NCI-H2029 (cell line): ENCODE measurements around the gene ADGRB3.
"Not testable (repeated sequence)": the region's sequence is repeated elsewhere in the genome, so short reads cannot be mapped to it uniquely, and the experiment has no call there.

ENCODE experiments used
- DNase-seq: peaks from one replicate; lab custom pipeline; 2025; lab: John Stamatoyannopoulos, UW

ADGRB3 gene

DNA sequence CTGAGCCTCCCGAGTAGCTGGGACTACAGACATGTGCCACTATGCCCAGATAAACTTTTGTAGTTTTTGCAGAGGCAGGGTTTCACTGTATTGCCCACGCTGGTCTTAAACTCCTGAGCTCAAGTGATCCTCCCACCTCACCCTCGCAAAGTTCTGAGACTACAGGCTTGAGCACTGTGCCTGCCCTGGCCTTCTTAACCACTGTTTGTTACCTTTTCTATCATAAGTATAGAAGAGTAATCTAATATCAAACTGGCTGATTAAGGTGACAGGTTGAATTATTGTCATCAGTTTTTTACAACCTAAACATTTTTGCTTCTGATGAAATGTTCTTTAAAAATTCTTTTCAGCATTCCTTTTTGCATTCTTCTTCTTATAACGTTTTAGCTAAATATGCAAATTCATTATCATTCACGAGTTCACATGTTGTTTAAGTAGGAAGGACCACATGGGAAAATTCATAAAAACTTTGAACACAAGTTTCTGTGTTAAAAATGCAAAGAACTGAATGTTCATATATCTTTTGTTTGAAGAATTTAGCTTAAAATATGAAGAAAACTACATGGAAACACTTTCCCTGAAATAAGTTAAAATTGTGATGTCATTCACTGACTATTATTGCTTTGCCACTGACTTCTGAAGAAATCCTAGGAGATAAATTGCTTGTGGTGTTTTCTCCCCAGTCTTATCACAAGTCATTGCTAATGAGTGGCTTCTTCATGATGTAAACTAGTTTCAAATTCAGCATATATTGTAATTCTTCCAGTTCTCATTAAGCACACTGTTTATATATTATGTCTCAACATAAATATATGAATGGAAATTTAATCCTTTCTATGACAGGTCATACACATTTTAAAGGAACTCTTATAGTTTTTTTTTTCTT, 106.7 kb downstream of the ADGRB3 start:
- DNase-seq, result no peak

DNA sequence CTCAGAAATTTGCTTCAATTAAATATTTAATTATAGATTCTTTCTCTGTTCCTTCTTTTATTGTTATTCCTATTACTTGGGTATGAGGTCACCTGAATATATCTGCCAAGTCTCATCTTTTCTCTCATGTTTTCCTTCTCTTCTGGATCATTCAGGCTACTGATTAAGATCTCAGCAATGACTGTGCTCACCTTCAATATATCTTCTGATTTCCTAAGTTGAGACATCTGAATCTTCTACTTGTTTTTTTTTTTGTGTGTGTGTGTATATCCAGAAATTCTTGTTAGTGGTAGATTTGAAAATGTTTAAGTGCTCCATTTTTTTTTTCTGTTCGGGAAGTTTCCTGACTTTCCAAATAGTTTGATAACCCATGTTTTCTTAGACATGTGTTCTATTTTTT, 108.0 kb downstream of the ADGRB3 start:
- DNase-seq, result no peak

DNA sequence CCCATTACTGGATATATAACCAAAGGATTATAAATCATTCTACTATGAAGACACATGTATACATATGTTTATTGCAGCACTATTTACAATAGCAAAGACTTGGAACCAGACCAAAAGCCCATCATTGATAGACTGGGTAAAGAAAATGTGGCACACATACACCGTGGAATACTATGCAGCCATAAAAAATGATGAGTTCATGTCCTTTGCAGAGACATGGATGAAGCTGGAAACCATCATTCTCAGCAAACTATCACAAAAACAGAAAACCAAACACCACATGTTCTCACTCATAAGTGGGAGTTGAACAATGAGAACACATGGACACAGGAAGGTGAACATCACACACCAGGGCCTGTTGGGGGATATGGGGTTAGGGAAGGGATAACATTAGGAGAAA, 109.3 kb downstream of the ADGRB3 start:
- not testable (repeated sequence) for DNase-seq

DNA sequence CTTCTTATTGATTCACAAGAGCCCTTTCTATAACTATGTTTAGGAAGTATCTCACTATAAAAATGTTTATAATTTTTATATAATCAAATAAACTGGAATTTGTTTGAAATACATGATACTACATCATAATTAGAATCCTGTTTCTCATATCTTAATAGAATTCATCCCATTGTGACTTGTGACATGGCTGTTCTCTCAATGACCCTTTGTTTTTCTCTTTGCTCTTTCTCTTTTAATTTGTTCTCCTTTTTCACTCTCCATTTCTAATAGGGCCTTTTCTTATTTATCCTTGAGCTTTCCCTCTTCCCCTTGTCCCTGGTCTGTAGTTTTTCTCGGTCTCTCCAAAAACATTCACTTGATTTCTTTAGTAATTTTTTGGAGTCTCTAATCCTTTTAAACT, 111.3 kb downstream of the ADGRB3 start:
- no peak for DNase-seq

DNA sequence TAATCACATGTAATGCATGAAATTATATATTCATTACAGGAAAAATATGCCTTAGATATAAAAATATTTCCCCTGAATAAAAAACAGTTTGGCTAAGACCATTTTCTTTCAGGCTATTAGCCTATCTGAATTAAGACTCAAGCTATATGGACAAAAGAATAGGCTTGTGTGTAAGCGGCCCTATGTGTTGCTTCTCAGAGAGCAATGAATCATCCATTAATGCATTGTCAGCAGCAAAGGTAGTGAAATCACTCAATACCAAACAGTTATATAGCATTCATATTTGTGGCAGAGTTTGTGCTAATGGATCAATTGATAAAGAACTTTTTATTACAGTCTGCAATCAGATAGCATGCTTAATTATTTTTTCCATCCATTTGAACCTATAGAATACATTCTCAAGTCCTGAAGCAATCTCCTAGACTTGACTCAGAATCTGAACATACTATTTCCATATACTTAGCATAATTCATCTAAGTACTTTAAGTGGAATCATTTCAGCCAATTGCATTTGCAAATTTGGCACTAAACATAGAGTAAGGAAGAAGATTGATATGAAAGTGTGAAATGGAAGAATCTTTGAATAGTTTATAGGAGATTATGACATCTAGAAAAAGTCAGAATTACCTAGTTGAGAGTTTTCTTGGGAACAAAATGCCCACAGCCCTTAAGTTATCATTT, 112.2 kb downstream of the ADGRB3 start:
- DNase-seq, result no peak

DNA sequence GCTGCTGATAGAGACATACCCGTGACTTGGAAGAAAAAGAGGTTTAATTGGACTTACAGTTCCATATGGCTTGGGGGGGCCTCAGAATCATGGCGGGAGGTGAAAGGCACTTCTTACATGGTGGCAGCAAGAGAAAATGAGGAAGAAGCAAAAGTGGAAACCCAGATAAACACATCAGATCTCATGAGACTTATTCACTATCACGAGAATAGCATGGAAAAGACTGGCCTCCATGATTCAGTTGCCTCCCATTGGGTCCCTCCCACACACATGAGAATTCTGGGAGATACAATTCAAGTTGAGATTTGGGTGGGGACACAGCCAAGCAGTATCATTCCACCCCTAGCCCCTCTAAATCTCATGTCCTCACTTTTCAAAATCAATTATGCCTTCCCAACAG, 112.8 kb downstream of the ADGRB3 start:
- not testable (repeated sequence) for DNase-seq

DNA sequence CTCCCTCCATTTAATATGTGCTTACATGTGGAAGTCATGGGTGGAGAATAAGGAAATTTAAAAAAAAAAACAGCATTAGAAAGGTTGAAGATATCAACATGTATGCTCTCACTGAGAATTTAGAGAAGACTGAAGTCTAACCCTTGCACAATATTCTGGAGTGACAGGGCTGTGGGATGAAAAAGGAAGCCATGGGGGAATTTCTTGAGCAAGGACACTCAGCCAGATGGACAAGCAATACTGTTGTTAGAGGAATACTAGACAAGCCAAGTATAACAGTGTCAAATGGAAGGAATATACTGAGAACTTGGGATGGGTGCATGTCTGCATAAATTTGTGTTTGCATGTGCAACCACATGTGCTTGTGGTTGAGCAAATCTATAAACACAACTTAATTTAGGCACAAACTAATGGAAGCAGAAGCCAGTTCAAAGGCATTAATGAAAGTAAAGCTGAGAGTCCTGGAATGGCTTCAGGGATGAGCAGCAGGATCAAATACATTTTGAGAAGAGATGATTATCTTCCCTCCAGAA, 119.7 kb downstream of the ADGRB3 start:
- no peak for DNase-seq

DNA sequence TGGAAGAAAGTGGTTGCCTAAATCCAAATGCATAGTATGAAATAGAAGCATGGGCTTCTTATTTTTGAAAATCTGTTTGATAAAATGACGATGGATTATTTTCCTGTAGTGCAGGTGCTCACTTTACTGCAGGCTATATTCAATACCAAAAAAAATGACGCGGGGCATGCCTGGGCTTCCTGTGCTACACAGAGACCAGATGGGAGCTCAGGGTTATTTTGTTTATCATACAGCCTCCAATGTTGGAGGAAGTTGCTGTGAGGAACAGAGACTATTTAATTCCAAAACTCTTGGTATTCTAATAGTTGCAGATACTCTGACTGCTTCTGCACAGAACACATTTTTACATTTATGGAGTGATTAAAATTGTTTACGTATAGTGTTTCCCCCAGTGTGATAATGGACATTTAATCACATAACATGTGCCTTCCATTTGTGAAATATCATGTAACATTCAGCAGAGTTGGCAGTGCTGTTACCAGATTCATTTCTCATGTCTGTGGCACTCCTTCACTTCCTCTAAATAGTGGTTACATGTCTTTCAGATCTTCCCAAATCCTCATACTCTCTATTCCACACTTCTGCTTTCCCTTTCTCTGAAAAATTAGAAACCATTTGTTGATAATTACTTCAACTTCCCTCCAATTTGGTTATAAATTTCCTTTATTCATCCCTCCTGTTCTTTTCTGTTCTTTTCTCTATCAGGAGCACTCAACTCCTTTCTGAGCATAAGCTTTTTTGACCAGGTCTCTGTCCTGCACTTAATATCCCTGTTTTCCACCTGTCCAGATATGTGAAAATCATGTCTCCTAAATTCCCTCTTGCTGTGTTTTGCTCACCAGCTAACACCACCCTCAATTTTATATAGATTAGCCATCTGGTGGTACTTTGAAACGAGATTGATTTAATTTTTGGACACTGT, 121.6 kb downstream of the ADGRB3 start:
- no peak for DNase-seq

DNA sequence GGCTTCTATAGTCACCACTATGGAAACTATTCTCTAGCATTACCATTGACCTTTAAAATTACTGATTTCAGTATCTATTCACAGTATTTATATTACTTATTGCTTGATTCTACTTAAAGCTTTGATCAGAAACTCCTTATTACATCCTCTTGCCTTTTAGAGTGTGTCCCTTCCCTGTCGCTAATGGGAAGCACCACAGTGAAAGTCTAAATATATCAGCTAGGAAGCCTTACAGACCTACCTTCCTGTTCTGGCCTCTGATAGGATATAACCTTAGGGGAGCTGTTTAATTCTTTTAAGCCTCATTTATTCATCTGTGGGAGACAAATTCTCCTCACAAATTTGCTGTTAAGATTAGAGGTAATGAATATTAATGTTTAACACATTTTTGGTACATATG, 122.7 kb downstream of the ADGRB3 start:
- DNase-seq, result no peak

DNA sequence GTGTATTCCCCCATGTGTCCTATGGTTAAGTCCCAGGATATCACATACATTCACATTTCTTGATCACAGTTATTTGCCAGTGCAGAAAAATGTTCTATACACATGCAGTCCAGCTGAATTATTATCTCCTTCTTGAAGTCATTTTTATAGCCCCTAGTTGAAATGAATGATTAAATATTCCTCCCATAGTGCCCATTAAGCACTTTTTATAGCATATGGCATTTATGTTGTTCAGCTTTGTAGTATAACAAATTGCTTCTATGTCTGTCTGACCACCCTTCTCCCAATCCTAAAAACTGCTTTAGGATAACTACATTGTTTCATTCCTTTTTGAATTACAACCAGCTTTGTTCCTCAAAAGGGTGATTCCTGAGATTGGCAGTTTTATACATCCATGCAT, 123.5 kb downstream of the ADGRB3 start:
- DNase-seq, result no peak

DNA sequence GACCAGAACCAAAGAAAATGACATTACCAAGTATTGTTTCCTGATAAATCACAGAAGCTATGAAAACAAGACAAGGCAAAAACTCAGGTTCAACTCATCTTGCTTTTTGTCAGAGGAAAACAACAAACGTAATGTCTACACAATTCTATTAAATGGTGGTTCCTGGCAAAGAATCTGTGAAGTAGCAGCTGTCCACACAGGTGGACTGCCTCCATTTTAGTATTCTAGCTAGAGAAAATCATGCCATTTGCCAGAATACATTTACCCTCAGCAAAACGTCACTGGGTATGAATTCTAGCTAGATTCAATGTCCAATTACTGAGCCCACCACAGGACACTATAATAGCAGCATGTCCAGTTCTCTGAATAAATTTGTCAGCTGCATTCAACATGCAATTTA, 125.4 kb downstream of the ADGRB3 start:
- no peak for DNase-seq

DNA sequence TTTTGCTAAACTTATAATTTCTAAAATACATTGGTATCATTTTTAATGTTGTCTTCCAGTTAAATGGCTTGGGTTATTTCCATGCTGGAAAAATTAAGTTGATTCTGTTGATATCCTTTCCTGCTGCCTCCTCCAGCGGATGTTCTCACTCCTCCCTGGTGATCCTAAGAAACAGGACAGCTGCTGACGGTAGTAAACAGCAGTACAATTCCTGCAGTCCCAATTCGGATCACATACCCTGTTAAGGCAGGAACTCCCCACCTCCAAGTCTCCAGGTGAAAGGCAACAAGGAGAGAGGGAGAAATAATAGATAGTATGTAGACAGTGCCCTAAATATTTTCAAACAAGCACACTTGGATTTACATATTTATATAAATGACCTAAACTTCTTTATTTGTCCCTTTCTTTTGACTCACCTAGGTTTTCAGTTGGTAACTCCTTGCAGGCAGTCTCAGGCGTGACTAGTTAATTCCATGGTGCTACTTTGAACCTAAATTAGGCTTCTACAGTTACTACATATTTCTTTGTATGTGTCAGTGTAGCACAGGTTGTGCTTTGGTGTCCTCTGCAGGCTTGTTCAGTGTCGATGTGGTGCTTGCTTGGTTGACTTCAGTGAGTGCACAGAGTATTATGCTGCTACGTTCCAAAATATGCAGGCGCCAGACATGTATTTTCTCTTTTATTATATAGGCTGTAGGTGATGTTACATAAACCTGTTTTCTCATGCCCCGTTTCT, 126.0 kb downstream of the ADGRB3 start:
- peak; percentile 35 for DNase-seq

DNA sequence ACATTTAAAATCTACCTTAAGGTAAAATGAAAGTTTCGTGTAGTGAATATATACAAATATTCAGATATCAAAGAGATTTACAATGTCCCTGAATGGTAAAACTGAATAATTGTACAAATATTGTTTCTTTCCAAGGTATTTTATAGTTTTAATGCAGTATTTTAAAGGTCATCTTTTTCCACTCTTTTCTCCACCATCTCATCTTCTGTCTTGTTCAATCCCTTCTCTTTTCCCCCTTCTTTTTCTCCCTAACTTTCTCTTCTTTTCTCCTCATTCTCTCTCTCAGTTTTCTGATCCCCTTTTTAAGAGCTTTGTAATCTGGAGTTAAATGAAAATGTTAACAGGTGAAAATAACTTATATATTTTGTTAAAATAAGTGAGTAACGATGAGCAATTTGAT, 126.9 kb downstream of the ADGRB3 start:
- no peak for DNase-seq

DNA sequence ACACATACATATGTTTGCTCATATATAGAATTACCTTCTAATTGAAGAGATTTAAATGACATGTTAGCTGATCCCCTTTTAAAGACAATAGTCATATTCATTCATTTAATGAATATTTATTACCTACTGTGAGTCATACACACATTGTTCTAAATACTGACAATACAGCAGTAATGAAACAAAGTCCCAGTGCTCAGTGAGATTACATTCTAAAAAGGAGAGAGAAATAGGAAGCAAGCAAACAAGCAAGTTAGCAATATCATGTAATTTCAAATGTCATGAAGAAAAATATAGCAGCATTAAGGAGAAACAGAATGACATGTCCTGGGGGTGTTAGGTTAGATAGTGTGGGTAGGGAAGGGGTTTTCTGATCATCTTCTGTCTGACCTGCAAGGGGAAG, 136.3 kb downstream of the ADGRB3 start:
- no peak for DNase-seq

DNA sequence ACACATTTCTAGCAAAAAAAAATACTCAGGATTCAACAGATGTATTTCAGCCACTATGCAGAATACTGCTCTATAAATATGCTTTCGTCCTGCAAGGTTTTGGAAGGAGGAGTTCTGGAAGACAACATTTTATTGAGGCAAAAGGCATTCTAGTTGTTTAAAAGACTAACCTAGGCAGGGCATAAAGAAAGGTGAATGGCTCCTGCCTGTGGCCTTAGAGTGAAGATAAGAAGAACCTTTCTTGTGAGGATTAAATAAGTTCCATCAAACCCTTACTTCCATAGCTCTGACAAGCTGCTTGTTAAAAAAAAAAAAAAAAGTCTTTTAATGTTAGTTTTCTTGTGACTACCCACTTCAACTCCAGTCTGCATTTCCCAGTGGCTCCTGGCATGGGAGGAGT, 139.8 kb downstream of the ADGRB3 start:
- no peak for DNase-seq

DNA sequence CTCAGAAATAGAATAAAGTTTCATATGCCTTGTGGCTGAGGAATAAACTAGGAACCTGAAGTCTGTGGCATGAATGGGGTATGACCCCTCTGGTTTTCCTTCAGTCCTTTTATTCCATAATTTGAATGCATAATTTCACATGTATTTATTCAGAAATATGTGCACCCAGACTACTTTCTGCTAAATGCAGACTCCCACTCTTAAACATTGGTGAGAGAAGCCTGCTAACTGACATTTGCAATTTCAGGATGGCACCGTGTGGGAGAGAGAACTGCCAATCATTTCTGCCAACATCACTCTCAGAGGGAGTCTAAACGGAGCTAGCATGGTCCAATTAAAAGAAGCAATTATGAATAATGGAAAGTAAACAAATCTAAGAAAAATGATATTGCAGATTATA, 141.3 kb downstream of the ADGRB3 start:
- no peak for DNase-seq

DNA sequence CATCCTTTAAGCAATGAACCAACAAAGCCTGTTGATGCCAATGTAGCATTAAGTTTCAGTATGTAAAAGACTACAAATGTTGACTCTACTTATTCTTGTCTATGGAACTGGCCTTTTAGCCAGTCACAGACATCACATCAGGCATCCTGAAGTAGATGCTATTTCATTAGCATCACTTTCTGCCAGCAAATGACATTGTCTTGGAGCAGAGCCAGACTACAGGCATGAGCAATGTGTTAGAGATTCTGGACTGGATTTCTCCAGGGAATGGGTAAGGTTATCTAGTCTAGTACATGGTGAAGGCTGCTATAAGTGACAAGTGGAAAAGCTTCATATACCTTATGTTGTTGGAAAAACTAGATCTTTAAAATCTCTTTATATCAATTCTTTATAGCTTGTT, 142.9 kb downstream of the ADGRB3 start:
- peak; percentile 84 for DNase-seq

DNA sequence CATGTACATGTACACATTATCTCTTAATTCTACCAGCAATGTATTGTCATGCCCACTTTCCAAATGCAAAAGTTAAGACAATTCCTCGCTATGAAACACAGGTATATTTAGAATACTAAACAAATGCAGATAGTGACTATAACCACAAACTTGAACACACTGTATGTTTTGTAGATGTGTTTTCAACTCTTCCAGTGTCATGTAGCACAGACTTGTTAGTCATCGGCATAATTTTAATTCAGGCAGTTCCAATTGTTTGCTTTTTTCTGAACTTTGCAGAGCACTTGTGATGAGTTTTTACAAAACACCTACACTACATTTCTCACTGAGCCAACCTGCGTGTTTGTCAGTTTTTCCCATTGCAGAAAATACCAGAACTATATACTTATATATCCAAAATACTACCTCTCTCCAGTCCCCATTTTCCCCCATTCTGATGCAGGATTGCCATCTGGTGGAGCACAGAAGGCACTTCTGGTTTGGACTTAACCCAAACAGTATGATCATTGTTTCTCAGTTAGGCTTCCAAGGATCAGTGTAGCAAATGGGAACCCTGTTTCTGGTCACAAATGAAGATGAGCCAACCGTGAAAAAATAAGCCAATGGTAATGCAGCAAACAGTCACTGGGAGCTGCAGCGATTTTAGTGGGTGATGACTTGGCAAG, 143.4 kb downstream of the ADGRB3 start:
- DNase-seq, result peak; percentile 76

DNA sequence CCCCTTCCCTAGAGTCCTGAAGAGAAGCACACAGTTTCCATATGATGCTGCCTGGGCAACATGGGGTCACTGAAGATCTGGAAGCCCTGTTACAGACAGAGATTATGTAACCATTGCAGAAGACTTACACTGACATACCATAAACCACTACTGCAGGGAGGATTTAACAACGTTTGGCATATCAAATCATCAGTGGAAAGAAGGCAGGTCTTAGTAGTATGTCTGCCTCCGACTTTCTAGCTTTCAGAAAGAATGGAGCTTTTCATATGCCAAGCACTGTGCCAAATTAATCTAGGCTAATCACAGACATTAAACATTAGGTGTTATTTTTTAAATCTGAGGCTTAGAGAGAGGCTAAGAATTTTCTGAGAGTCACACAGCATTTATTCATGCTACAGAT, 144.3 kb downstream of the ADGRB3 start:
- no peak for DNase-seq

DNA sequence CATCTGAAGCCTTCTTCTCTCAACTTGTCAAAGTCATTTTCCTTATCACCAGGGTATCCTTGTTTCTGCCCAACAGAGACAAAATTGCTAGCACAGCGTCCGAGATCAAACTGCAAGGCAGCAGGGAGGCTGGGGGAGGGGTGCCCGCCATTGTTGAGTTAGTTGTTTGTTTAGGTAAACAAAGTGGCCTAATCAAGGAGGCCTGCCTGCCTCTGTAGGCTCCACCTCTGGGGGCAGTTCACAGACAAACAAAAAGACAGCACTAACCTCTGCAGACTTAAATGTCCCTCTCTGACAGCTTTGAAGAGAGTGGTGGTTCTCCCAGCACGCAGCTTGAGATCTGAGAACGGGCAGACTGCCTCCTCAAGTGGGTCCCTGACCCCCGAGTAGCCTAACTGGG, 155.0 kb downstream of the ADGRB3 start:
- DNase-seq, result not testable (repeated sequence)

DNA sequence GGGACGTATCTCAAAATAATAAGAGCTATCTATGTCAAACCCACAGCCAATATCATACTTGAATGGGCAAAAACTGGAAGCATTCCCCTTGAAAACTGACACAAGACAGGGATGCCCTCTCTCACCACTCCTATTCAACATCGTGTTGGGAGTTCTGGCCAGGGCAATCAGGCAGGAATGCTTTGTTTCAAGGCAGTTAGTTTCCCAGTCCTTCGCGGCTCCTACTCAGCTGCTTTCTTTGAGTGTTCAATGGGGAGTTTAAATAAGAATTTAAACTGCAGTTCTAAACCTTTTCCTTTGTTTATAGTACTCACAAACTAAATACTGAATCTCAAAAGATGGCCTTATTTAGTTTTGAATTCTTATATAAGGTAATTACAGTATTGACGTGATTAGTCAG, 179.9 kb downstream of the ADGRB3 start:
- not testable (repeated sequence) for DNase-seq
